ENCODE results near the gene MAST1.

The MAST1 gene

GRCh38 chr19:12871681-12872080 is 33.4 kb downstream of the MAST1 start:
- no peak for DNase-seq (ENCODE audit: low read depth)
- H3K4me3 ChIP-seq (ENCODE audit: low read depth, low read length): no peak overlapping the region
- TF ChIP-seq CTCF (IDR thresholded peaks at IDR 0.05; ENCODE audit: low read depth, low read length, missing control alignments): no peak
- in situ Hi-C loops (cut with HindIII; ENCODE audit: low sequenced_read_pairs): no loop called here

- no peak for TF ChIP-seq CTCF (IDR thresholded peaks at IDR 0.05; ENCODE audit: low read depth, low read length, missing control alignments)
- no peak for DNase-seq (ENCODE audit: low read depth)
- in situ Hi-C loops (cut with HindIII; ENCODE audit: low sequenced_read_pairs): no loop called here
- H3K4me3 ChIP-seq (ENCODE audit: low read depth, low read length): no peak overlapping the region
These were observed 33.9 kb downstream of the MAST1 start for GRCh38 chr19:12872255-12872654.

DNA sequence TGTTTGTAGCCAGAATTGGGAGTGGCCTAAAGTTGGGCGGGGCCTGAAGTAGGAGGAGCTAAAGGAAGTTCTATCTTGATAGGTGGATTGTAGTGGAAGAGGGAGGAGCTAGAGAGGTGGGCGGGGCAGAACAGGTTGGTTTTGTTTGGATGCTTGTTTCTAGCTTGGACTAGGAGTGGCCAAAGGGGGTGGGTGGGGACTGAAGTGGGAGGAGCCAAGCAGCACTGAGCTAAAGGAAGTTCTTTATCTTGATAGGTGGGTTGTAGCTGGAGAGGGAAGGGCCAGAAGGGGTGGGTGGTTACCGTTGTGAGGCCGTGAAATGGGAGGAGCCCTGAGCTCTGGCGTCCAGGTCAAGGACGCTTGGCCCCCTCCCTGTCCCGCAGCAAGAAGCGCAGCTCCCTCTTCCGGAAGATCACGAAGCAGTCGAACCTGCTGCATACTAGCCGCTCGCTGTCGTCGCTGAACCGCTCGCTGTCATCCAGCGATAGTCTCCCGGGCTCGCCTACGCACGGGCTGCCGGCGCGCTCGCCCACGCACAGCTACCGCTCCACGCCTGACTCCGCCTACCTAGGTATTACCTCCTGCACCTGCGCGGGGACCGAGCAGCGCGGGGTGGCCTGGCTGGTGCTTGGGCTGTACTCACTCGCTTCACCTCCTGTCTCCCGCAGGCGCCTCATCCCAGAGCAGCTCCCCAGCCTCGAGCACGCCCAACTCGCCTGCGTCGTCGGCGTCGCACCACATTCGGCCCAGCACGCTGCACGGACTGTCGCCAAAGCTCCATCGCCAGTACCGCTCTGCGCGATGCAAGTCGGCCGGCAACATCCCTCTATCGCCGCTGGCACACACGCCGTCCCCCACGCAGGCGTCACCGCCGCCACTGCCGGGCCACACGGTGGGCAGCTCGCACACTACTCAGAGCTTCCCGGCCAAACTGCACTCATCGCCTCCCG is 34.9 kb downstream of the MAST1 start:
- in situ Hi-C loops (cut with HindIII; ENCODE audit: low sequenced_read_pairs): no loop called here
- no peak overlapping the region for H3K4me3 ChIP-seq (ENCODE audit: low read depth, low read length)
- DNase-seq (ENCODE audit: low read depth): no peak
- no peak for TF ChIP-seq CTCF (IDR thresholded peaks at IDR 0.05; ENCODE audit: low read depth, low read length, missing control alignments)

- no peak for TF ChIP-seq CTCF (IDR thresholded peaks at IDR 0.05; ENCODE audit: low read depth, low read length, missing control alignments)
- no peak for DNase-seq (ENCODE audit: low read depth)
- H3K4me3 ChIP-seq (ENCODE audit: low read depth, low read length): no peak overlapping the region
- in situ Hi-C loops (cut with HindIII; ENCODE audit: low sequenced_read_pairs): no loop called here
These were observed 35.8 kb downstream of the MAST1 start for GRCh38 chr19:12873891-12874745.

DNA sequence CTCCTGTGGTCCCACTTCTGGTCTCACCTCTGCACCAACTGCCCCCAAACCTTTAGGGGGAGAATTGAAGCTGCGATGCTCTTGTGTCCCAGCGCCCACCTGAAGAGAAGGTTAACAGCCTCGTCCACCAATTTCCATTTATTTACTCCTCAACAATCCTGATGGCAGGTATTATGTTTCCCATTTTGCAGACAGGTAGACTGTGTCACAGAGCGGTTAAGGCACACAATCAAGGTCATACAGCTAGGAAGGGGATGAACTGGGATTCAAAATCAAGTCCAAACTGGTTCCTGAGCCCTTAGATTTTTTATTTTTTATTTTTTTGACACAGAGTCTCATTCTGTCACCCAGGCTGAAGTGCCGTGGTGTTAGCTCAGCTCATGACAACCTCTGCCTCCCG is 36.8 kb downstream of the MAST1 start:
- H3K4me3 ChIP-seq (ENCODE audit: low read depth, low read length): no peak overlapping the region
- no peak for DNase-seq (ENCODE audit: low read depth)
- in situ Hi-C loops (cut with HindIII; ENCODE audit: low sequenced_read_pairs): no loop called here
- no peak for TF ChIP-seq CTCF (IDR thresholded peaks at IDR 0.05; ENCODE audit: low read depth, low read length, missing control alignments)

GRCh38 chr19:12880551-12881171 is 42.3 kb downstream of the MAST1 start:
- no peak for DNase-seq (ENCODE audit: low read depth)
- in situ Hi-C loops (cut with HindIII; ENCODE audit: low sequenced_read_pairs): no loop called here
- peak overlapping the region; percentile 79 for H3K4me3 ChIP-seq (ENCODE audit: low read depth, low read length)
- TF ChIP-seq CTCF (IDR thresholded peaks at IDR 0.05; ENCODE audit: low read depth, low read length, missing control alignments): no peak

All from astrocyte of the cerebellum (primary cell).